CD4-positive, alpha-beta T cell treated with Interferon alpha-2 for 1 hour (primary cell): ENCODE measurements around the gene MYRFL.
"Not testable (repeated sequence)": the region's sequence is repeated elsewhere in the genome, so short reads cannot be mapped to it uniquely, and the experiment has no call there.

ENCODE experiments used
- DNase-seq, 2 donors: peaks; one replicate each; pipeline ENCODE4 v3.0.0-alpha.2; 2020 to 2022

MYRFL gene

DNA sequence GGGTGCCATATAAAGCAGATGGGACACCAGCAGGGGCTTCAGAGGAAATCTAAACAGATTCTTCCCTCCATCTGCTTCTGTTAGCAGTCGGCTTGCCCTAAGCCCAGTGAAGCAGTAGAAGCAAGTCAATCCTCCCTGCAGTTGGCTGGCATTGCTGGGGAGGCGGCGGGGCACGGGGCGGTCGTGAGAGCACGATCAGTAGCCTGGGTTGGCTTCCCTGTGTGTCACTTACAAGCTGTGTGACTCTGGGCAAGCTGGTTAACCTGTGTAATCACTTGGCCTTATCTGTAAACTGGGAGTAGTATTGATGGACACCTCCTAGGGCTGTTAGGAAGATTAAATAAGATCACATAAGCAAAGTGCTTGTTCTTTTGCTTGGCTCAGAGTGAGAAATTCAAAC is 19.4 kb downstream of the MYRFL start:
- DNase-seq = no peak

DNA sequence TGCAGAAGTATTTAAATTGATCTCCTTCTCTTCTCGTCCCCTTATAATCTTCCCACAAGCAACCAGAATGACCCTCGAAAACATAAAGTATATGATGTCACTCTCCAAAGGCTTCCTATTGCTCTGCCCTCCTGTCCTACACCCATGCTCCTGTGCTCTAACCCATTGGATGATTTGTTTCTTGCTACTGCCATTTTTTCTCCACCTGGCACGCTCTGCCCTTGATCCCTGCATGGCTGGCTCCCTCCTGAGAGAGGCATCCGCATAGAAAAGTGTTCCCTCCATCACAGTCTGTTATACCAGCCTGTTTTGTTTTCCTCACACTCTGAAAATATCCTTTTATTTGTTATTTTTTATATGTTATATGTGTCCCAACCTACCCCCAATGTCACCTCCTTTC is 19.8 kb downstream of the MYRFL start:
- no peak for DNase-seq

DNA sequence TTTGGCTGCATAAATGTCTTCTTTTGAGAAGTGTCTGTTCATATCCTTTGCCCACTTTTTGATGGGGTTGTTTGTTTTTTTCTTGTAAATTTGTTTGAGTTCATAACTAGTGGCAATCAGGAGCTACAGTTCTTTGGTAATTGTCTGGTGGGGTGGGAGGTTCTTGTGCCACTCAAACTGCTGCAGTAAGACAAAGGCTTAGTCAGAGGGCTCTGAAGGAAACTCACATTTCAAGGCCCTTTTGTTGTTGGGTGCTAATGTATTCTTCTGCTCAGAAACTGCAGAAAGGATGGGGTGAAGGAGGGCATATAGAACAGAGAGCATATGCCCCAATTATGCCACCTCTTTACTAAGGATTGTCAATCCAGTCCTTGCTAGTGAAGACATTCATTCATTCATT is 21.9 kb downstream of the MYRFL start:
- DNase-seq = no peak

DNA sequence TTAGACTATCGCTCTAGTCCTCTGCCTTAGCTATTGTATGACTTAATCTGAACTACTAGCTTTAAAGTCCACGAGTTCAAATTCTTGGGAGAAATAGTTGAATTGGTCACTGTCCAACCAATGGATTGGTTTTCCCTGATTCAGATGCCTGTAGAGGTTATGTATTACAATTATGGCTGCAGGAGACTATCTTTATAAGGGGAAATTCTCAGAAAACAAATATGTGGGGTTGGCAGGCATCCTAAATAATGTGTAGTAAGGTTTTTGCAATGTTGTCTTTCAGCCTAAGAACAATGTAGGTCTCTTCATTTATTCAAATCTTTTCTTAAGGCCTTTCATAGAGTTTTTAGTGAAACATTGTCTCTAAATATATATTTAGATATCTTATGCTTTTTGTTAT is 26.9 kb downstream of the MYRFL start:
- DNase-seq = no peak

DNA sequence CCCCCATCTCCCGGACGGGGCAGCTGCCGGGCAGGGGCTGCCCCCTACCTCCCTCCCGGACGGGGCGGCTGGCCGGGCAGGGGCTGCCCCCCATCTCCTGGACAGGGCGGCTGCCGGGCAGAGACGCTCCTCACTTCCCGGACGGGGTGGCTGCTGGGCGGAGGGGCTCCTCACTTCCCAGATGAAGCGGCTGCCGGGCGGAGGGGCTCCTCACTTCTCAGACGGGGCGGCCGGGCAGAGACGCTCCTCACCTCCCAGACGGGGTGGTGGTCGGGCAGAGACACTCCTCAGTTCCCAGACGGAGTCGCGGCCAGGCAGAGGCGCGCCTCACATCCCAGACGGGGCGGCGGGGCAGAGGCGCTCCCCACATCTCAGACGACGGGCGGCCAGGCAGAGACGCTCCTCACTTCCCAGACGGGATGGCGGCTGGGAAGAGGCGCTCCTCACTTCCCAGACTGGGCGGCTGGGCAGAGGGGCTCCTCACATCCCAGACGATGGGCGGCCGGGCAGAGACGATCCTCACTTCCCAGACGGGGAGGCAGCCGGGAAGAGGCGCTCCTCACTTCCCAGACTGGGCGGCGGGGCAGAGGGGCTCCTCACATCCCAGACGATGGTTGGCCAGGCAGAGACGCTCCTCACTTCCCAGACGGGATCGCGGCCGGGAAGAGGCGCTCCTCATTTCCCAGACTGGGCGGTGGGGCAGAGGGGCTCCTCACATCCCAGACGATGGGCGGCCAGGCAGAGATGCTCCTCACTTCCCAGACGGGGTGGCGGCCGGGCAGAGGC is 28.3 kb downstream of the MYRFL start:
- not testable (repeated sequence) for DNase-seq

DNA sequence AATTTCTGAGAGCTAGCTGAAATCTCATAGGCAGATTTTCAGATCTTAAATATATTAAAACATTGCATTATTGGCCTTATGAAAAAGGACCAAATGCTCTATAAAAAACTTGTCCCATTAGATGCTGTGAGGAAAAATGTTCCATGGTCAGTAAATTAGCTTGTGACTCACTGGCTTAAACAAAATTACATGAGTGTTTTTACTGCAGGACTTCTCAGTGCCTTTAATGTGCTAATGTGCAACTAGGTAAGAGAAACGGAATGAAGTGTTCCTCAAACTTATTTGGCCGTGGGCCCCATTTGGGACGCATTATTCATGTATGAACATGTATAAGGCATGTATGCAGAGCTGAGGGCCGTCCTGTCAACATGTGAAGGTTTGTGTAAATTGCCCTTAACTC is 41.7 kb downstream of the MYRFL start:
- no peak for DNase-seq

DNA sequence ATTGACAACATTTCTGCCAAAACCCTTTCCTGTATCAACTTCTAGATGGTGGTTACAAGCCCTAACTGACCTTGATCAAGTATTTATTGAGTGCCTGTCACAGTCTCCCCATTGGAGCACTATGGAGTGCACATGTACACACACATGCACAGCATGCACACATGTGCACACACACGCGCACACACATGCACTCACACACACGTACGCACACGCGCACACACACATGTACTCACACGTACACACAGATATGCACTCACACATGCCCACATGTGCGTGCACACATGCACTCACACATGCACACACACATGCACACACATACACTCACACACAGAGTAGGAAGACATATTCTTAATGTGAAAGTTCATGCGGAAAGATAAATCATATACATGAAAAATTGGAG is 43.7 kb downstream of the MYRFL start:
- no peak for DNase-seq

DNA sequence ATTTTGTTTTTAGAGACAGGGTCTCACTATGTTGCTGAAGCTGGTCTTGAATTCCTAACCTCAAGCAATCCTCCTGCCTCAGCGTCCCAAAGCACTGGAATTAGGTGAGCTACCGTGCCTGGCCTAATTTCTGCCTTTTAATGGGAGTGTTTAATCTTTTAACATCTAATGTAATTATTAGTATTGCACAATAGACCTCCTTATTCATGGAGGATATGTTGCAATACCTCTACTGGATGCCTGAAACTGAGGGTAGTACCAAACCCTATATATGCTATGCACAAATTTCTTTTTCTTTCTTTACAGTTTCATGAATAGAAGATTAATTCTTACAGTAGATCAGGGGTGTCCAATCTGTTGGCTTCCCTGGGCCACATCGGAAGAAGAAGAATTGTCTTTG is 47.8 kb downstream of the MYRFL start:
- DNase-seq = no peak

DNA sequence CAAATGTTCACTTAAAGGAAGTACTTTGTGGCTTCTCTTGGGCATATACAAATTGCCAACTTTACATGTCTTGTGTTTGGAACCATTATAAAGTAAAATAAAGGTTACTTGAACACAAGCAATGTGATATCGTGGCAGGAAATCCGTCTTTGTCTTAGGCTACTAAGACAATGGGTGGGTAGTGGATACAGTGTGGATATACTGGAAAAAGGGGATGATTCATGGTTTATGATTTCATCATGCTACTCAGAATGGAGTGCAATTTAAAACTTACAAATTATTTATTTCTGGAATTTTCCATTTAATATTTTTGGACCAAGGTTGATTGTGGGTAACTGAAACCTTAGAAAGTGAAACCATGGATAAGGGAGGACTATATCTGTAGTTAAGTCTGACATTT is 48.4 kb downstream of the MYRFL start:
- no peak for DNase-seq

DNA sequence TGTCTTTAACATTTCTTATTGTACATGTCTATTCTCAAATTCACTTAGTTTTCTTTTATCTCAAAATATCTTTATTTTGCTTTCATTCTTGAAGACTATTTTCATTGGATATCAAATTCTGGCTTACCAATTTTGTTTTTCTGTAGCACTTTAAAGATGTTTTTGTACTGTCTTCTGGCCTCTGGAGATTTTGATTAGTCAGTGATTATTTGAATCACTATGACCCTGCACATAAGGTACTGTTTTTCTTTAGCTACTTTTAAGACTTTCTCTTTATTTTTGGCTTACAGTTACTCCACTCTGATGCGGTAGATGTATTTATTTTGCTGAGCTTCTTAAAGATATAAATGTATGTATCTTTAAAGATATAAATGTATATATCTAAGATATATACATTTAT is 49.6 kb downstream of the MYRFL start:
- no peak for DNase-seq

DNA sequence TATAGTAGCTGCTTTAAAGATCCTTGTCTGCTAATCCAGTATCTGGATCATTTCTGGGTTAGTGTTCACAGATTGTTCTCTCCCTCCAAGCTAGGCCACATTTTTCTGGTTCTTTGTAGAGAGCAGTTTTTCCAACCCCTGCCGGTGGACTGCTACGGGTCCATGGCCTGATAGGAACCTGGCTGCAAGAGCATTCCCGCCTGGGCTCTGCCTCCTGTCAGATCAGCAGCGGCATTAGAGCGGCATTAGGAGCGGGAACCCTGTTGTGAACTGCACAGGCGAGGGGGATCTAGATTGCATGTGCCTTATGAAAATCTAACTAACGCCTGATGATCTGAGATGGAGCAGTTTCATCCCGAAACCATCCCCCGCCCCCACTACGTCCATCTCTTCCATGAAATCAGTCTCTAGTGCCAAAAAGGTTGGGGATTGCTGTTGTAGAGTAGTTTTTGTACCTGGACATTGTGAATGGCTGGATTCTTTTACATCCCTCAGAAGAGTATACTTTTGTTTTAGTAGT is 50.4 kb downstream of the MYRFL start:
- no peak for DNase-seq

DNA sequence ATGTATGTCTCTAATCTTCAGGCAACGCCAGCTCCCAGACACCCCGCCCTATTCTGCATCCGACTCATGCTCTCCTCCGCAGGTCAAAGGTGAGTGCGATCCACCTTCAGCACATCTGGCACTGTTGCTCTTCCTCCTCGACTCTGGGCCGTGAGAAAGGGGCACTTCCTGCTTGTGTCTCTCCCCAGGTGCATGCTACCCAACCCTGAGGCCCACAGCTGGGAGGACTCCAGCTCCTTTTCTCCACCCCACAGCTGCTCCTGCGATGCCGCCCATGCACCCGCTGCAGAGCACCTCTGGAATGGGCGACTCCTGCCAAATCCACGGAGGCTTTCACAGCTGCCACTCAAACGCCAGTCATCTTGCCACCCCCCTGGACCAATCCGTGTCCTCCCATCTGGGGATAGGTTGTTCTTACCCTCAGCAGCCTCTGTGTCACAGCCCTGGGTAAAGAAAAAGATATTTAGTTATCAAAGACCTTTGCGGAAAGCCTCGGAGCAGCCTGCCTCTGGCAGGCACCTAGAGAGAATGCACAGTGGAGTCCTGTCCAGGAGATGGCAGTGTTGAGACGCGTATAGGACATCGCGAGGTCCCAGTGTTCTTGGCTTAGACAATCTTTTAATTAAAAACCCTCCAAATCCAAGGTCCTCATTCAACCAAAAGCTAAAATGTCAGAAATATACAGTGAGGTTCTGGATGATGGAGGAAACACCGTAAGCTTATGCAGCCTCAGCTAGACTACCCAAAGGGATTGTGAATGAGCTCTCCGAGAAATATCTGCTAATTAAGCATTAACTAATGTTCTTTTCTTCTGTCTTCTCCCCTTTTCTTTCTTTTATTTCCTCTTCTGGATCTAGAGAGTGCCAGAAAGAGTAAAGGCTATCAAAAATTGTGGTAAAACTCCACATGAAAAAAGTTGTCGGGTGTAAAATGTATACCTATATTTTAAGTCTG is 54.3 kb downstream of the MYRFL start:
- peak; percentile 51 to 66 for DNase-seq

DNA sequence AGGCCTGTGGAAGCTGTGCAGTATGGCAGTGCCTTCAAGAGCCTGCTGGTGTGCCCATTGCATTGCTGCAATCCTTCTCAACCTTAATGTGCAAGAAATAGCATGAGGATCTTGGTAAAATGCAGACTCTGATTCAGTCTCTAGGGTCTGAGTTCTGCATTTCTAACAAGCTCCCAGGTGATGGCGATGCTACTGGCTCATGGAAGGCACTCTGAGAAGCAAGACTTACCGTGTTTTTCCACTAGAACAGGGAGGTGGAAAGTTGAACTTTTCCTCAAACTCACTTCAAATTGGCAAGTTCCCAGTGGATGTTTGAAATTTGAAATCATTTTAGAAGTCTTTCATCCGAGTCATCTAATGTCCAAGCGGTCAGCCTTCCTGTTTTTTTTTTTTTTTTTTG is 55.5 kb downstream of the MYRFL start:
- DNase-seq = no peak

DNA sequence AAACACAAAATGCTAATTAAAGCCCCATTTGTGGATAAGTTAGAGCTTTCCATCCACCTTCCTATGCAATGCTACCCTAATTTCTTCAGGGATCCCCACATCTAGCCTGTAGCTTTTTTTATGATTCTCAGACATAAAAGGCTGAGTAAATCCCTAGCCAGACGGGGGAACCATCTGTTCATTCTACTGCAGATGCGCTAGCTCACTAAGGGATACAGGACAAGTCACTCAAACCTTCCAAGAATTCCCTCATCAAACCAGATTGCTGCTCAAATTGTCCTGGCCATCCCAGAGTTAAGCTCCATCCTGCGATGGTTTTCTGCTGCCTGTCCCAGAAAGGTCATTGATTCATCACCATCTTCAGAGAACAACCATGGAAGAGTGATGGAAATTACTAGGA is 56.7 kb downstream of the MYRFL start:
- DNase-seq = no peak

DNA sequence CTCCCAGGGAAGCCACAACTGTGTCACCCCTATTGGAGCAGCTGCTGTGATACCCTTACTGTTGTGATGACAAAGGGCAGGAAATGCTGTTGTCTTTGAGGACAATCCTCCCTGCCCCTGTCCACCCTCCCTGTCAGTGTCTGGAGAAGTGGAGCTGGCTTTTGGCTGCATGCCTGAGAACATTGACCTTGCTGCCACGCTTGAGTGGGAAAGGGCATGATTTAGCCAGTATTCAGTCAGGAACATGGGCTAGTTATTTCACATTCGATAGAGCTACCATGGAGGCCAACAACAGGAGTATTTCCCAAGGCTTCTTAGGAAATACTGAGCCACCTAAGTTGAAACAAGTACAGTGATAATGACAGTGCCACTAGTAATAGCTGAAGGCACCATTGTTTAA is 59.4 kb downstream of the MYRFL start:
- no peak for DNase-seq

DNA sequence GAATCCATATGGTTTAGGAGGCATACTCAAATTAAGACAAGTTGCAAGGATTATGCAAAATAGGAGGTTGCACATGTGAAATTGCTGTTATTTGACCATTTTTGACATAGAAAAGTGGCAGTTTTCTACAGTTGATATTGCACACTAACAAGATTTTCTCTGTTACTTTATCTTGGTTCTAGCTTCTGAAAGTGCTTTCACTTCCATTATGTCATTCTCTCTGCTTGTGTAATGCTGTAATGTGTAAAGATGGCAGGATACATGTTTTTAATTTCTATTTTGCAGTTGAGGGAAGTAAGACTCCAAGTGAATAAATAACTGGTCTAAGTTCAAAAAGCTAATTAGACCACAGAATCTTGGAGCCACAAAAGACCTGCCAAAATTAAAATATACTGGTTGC is 60.6 kb downstream of the MYRFL start:
- DNase-seq = no peak

DNA sequence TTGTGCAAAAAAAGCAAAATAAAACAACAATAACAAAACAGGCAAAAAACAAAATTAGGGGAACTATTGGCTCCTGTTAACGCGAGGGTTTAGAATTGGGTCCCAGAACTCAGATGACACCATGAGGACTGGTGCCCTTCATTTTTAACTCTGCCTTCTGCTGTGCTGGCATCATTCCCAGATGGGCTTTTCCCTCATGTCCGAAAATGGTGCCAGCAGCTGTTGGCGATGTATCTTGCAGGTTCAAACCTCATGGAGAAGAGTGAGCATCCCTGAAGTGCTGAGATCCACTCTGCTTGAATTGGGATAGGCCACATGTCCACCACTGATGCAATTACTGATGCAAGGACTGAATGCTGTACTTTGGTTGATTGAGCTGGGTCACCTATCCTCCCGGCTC is 61.1 kb downstream of the MYRFL start:
- no peak for DNase-seq

DNA sequence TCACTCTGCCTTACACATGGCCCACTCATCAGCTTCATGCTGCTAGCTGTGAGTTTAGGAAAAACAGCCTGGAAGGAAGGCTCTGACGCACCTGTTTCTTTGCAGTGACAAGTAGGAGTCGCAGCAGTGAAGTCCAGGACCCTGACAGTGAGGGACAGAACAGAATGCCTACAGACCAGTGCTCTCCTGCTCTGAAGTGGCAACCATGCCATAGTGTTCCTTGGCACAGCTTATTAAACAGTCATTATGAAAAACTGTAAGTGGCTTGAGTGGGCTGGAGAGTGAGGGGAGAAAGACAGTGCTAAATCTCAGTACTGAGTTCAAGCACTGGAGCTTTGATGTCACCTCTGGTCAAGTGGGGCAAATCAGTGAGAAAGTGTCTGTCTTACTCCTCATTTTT is 61.7 kb downstream of the MYRFL start:
- DNase-seq = no peak

DNA sequence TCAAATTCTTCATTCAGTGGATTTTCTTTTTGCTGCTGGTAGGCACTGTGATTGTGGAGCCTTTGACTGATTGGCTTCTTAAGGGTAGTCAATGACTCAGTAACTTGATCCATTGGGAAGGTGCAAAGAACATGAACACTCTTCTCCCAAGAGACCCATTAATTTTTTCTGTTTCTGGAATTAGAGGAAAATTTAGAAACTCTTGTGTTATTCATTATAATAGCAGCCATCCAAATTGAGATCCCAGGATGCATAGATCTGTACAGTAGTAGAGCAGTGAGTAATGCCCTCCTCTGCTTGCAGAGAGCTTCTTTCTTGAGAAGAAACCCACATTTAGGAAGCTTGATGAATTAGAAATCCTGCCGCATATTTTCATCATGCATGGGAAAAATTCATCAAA is 63.9 kb downstream of the MYRFL start:
- no peak for DNase-seq

DNA sequence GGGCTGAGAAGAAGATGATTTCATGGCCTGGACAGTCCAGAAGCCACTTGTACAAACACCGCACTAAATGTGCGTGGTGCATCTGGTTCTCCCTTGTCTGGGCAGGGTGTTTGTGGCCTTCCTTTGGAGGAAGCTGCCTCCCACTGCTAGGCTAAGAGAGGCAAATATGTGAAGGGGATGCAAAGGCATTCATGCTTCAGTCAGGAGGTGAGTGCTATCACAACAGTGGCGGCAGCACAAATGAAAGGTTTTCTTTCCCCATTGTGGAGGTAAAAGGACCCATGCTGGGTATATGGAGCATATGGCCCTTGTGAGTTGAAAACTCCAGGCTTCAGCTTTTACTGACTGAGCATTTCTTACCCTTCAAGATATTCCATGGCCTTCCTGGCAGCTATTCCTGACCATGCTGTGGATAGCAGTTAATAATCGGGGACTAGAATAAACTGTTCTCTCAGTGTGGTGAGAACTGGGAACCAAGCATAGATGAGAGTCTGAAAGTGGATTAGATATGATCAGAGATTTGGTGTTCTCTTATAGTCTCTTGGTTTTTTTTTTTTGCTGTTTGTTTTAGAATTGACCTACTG is 69.9 kb downstream of the MYRFL start:
- DNase-seq = no peak

DNA sequence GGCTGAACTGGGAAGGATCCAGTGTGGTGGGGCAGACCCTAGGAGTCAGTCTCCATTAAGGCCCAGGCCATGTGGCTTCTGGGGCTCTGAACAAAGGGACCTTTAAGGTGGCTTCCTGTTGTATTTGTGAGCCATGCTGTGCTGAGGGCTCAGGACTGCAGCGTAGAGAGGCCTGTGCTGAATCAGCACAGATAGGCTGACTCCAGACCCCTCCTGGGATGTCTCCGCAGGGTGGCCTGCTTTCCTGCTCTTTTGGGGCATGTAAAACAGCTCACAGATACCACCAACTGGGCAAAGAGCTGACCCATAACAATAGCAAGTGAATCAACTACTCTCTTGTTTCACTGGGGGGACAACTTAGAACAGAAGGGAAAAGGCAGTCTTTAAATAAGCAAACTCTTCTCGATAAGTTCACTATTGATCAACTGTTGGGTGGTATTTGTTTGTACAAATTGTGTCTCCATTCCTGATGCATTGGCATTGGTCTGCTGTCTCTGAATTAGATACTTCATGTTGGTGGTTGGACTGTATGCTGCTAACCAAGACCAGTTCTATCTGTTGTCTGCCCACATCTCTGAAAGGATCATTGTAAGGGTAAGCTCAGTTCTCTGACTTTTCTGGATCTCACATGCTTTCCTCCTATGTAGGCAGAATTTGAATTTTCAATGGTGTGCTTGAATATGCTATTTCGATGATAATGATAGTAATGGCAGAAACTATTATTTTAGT is 71.8 kb downstream of the MYRFL start:
- no peak for DNase-seq

DNA sequence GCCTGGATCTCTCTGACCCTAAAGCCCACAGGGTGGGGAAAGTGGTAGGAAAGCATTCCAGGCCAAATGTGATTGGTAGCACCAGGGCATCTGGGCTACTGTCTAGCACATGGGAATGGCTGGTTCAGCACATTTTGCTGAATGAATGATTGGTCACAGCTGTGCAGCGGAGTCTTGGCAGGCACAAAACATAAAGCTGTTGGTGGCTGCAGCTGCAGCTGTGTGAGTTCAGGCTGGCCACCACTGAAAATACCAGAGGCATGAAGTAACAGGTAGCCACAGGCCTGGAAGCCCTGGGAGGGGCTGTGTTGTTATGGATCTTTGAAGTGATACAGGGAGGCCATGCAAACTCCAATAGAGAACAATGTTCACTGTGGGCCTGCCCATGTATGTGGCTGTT is 72.7 kb downstream of the MYRFL start:
- no peak for DNase-seq

DNA sequence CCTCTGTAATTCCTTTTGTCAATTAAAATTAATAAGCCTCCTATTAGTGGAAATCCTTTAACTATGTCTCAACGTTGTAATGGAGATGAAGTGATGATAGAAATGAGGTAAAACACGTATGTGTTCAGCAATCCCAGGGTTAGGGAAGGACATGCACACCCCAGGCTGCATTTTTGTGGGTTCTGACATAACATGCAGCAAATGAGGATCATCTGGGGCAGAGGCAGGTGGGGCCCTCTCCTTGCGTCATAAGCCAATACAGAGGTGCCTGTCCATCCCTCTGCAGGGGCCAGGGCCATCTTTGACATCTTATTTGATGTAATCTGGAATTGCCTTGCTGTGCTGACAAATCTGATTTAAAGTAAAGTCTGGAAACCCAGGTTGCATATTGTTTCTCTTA is 73.2 kb downstream of the MYRFL start:
- no peak for DNase-seq
